ENCODE results near the gene SNX5. TPM values are rescaled to one million over a fixed set of nuclear protein-coding genes. Genes with fewer than 3 reads are reported as not detected.

The SNX5 gene
- total and polyA plus RNA-seq, 2 of the 13 experiments (the other 11 are each of a cell fraction or from before 2014, with no cell fraction given): 664 to 1,040 TPM

- TF ChIP-seq RELA (CRISPR knock-in tag; IDR thresholded peaks at IDR 0.05): no peak
- TF ChIP-seq MXI1 (IDR thresholded peaks at IDR 0.05; ENCODE audit: borderline replicate concordance, low read depth, low read length): no peak
- TF ChIP-seq PAWR (CRISPR knock-in tag; IDR thresholded peaks at IDR 0.05; ENCODE audit: borderline replicate concordance): 0 out of 2 replicates have a peak, but pooled peaks have one; percentile 61
- no peak for TF ChIP-seq ETS1 (CRISPR knock-in tag; IDR thresholded peaks at IDR 0.05)
- no peak for TF ChIP-seq ZNF34 (CRISPR knock-in tag; IDR thresholded peaks at IDR 0.05; ENCODE audit: borderline replicate concordance)
- no peak for TF ChIP-seq FOXK2 (IDR thresholded peaks at IDR 0.05)
- no peak for TF ChIP-seq AHR (CRISPR knock-in tag; IDR thresholded peaks at IDR 0.05)
- TF ChIP-seq CEBPZ (IDR thresholded peaks at IDR 0.05; ENCODE audit: low read length): no peak
- TF ChIP-seq IRF1 (CRISPR knock-in tag; IDR thresholded peaks at IDR 0.05; ENCODE audit: low read depth): no peak
- TF ChIP-seq MZF1 (CRISPR knock-in tag; IDR thresholded peaks at IDR 0.05; ENCODE audit: borderline replicate concordance): no peak
- TF ChIP-seq ZNF737 (CRISPR knock-in tag; IDR thresholded peaks at IDR 0.05; ENCODE audit: borderline replicate concordance): no peak
- no peak for TF ChIP-seq ZNF496 (CRISPR knock-in tag; IDR thresholded peaks at IDR 0.05; ENCODE audit: insufficient replicate concordance)
- TF ChIP-seq ARID5B (CRISPR knock-in tag; IDR thresholded peaks at IDR 0.05): no peak
- no peak for TF ChIP-seq HMGXB4 (CRISPR knock-in tag; IDR thresholded peaks at IDR 0.05; ENCODE audit: borderline replicate concordance in 1 of 2, low read depth in 1 of 2)
- no peak for TF ChIP-seq RFX1 (IDR thresholded peaks at IDR 0.05)
Observed at GRCh38 chr20:17966432-17967310, 1.9 kb downstream of the SNX5 start (continued).
